HepG2 (cell line): Measurements from ENCODE around the gene ZNF782. TPM values are rescaled to one million over a fixed set of nuclear protein-coding genes. Genes with fewer than 3 reads are reported as not detected.

Experiments used
- ATF7-NPFF ChIP-seq: sonication (generic); formaldehyde crosslinking; IDR thresholded peaks from 2 replicates; pipeline ENCODE4 v1.8.1; 2023; ENCODE audit warnings: mild to moderate bottlenecking, low read depth, missing genetic modification reagents, moderate library complexity
- CCDC6 ChIP-seq: sonication (generic); formaldehyde crosslinking; IDR thresholded peaks from 2 replicates; pipeline ENCODE4 v1.8.1; 2022; ENCODE audit warnings: mild to moderate bottlenecking, missing genetic modification reagents, moderate library complexity
- ETV5 ChIP-seq: IDR thresholded peaks from 2 replicates; pipeline ENCODE4 v1.6.1; 2018; ENCODE audit warnings: missing biosample characterization, missing genetic modification reagents, inconsistent platforms, borderline replicate concordance
- FOXA1 ChIP-seq, 2 experiments: fragments of 450-650 bp in 1 of 2; sonication (generic) in 1 of 2; formaldehyde crosslinking in 1 of 2; IDR thresholded peaks; 2 replicates each; pipeline versions ENCODE4 v1.4.0 to v1.6.1; 2016 to 2020; ENCODE audit warnings: missing genetic modification reagents in 1 of 2
- FOXM1 ChIP-seq: sonication (generic); formaldehyde crosslinking; IDR thresholded peaks from 2 replicates; pipeline ENCODE4 v1.5.0; 2020; ENCODE audit warnings: missing genetic modification reagents
- HCFC1 ChIP-seq: fragments of 150-350 bp; IDR thresholded peaks from 2 replicates; pipeline ENCODE4 v1.6.1; 2014; ENCODE audit warnings: low read depth, low read length
- HIC2 ChIP-seq: sonication (generic); formaldehyde crosslinking; IDR thresholded peaks from 2 replicates; pipeline ENCODE4 v1.9.0; 2022; ENCODE audit warnings: low read depth, missing genetic modification reagents
- HNF4G ChIP-seq, 2 experiments: sonication (generic) in 1 of 2; formaldehyde crosslinking in 1 of 2; IDR thresholded peaks; 2 replicates each; pipeline versions ENCODE4 v1.4.0 to v1.6.1; 2011 to 2020; ENCODE audit warnings: borderline replicate concordance in 2 of 2, low read depth in 2 of 2, mild to moderate bottlenecking in 2 of 2, low read length in 1 of 2, missing genetic modification reagents in 1 of 2, moderate library complexity in 1 of 2
- KAT7 ChIP-seq: IDR thresholded peaks from 2 replicates; pipeline ENCODE4 v1.6.1; 2018; ENCODE audit warnings: borderline replicate concordance, missing compliant biosample characterization
- KDM1A ChIP-seq: IDR thresholded peaks from 2 replicates; pipeline ENCODE4 v1.6.1; 2016; ENCODE audit warnings: missing compliant biosample characterization
- KLF12 ChIP-seq: sonication (generic); formaldehyde crosslinking; IDR thresholded peaks from 2 replicates; pipeline ENCODE4 v1.4.0; 2020; ENCODE audit warnings: missing genetic modification reagents, borderline replicate concordance
- MAFG ChIP-seq: sonication (generic); formaldehyde crosslinking; IDR thresholded peaks from 2 replicates; pipeline ENCODE4 v1.5.1; 2020; ENCODE audit warnings: mild to moderate bottlenecking, missing genetic modification reagents
- MTF1 ChIP-seq: sonication (generic); formaldehyde crosslinking; IDR thresholded peaks from 2 replicates; pipeline ENCODE4 v1.5.0; 2020; ENCODE audit warnings: missing genetic modification reagents
- PRMT3 ChIP-seq: sonication (generic); formaldehyde crosslinking; IDR thresholded peaks from 2 replicates; pipeline ENCODE4 v1.8.1; 2022; ENCODE audit warnings: low read depth, mild to moderate bottlenecking, moderate library complexity, missing genetic modification reagents, borderline replicate concordance
- REPIN1 ChIP-seq: sonication (generic); formaldehyde crosslinking; IDR thresholded peaks from 2 replicates; pipeline ENCODE4 v1.8.0; 2022; ENCODE audit warnings: missing genetic modification reagents, low read depth, mild to moderate bottlenecking, borderline replicate concordance
- SMARCE1 ChIP-seq: fragments of 450-650 bp; IDR thresholded peaks from 2 replicates; pipeline ENCODE4 v1.6.1; 2017; ENCODE audit warnings: borderline replicate concordance
- SMYD3 ChIP-seq: sonication (generic); formaldehyde crosslinking; IDR thresholded peaks from 2 replicates; pipeline ENCODE4 v1.8.1; 2023; ENCODE audit warnings: mild to moderate bottlenecking, missing genetic modification reagents
- STAG1 ChIP-seq: sonication (generic); formaldehyde crosslinking; IDR thresholded peaks from 2 replicates; pipeline ENCODE4 v1.4.0; 2020; ENCODE audit warnings: missing genetic modification reagents
- TEAD2 ChIP-seq: sonication (generic); formaldehyde crosslinking; IDR thresholded peaks from 2 replicates; pipeline ENCODE4 v1.9.0; 2021; ENCODE audit warnings: missing genetic modification reagents
- TFAP4 ChIP-seq: sonication (generic); IDR thresholded peaks from 2 replicates; pipeline ENCODE4 v1.6.1; 2016; ENCODE audit warnings: low read depth, borderline replicate concordance
- TOPORS ChIP-seq: sonication (generic); formaldehyde crosslinking; IDR thresholded peaks from 2 replicates; pipeline ENCODE4 v1.8.0; 2023; ENCODE audit warnings: mild to moderate bottlenecking, missing genetic modification reagents
- ZGPAT ChIP-seq: IDR thresholded peaks from 2 replicates; pipeline ENCODE4 v1.6.1; 2016; ENCODE audit warnings: mild to moderate bottlenecking
- ZMYM2 ChIP-seq: sonication (generic); formaldehyde crosslinking; IDR thresholded peaks from 2 replicates; pipeline ENCODE4 v1.8.0; 2022; ENCODE audit warnings: mild to moderate bottlenecking, missing genetic modification reagents
- ZNF17 ChIP-seq: sonication (generic); formaldehyde crosslinking; IDR thresholded peaks from 2 replicates; pipeline ENCODE4 v1.5.0; 2020; ENCODE audit warnings: mild to moderate bottlenecking, missing genetic modification reagents
- ZNF547 ChIP-seq: sonication (generic); formaldehyde crosslinking; IDR thresholded peaks from 2 replicates; pipeline ENCODE4 v1.5.1; 2020; ENCODE audit warnings: mild to moderate bottlenecking, missing genetic modification reagents
- ZNF737 ChIP-seq: sonication (generic); formaldehyde crosslinking; IDR thresholded peaks from 2 replicates; pipeline ENCODE4 v1.5.0; 2020; ENCODE audit warnings: missing genetic modification reagents, mild to moderate bottlenecking, borderline replicate concordance
- ZNF788 ChIP-seq: sonication (generic); formaldehyde crosslinking; IDR thresholded peaks from 2 replicates; pipeline ENCODE4 v1.5.0; 2020; ENCODE audit warnings: mild to moderate bottlenecking, missing genetic modification reagents, borderline replicate concordance
- polyA plus RNA-seq, 8 experiments: library from polyadenylated mRNA; depleted of rRNA in 3 of 8; stranded (reverse) in 7 of 8; unstranded in 1 of 8; fragments of >200 nt; fragmentation: Illumina TruSeq in 4 of 8; extraction: Trizol in 4 of 8; gene quantifications; 2 replicates each; pipeline versions ENCODE4 v1.2.1 to v1.2.3, GENCODE V29; 2011 to 2016; ENCODE audit warnings: low read depth in 4 of 8, missing spikeins in 1 of 8, mixed read lengths in 1 of 8; ENCODE audit not compliant: insufficient read depth in 1 of 8
- total RNA-seq, 5 experiments: library from RNA; depleted of rRNA; stranded (reverse); fragments of >200 nt; fragmentation: Illumina TruSeq; extraction: Trizol; gene quantifications; 2 replicates each; pipeline ENCODE4 v1.2.3, GENCODE V29; 2016; ENCODE audit warnings: low read depth in 1 of 5
- TF ChIP-seq, protein P1 (sequence below): IDR thresholded peaks from 2 replicates; pipeline ENCODE4 v1.6.1; 2016; ENCODE audit warnings: control low read depth

The ZNF782 gene
- total and polyA plus RNA-seq, 2 of the 13 experiments (the other 11 are each of a cell fraction or from before 2014, with no cell fraction given) = 1.4 to 4.9 TPM

GRCh38 chr9:96858670-96859069 is 4.4 kb upstream of the ZNF782 start (continued):
- TF ChIP-seq ZGPAT (no peak), MTF1 (CRISPR knock-in tag) (no peak), ZNF17 (CRISPR knock-in tag) (no peak), HIC2 (CRISPR knock-in tag) (no peak), STAG1 (CRISPR knock-in tag) (no peak), TEAD2 (CRISPR knock-in tag) (no peak), ZNF788 (CRISPR knock-in tag) (peak; percentile 20; the same call in 1 of the 2 replicates), MAFG (CRISPR knock-in tag) (no peak), KDM1A (no peak), SMYD3 (CRISPR knock-in tag) (no peak), CCDC6 (no peak), TOPORS (CRISPR knock-in tag) (no peak), HNF4G (IDR thresholded peaks at IDR 0.05; ENCODE audit: borderline replicate concordance, low read depth, low read length) (peak; percentile 59), HNF4G (CRISPR knock-in tag; IDR thresholded peaks at IDR 0.05; ENCODE audit: borderline replicate concordance, low read depth) (no peak; the same call in 1 of the 2 replicates), KAT7 (no peak), PRMT3 (no peak), REPIN1 (CRISPR knock-in tag) (no peak), SMARCE1 (no peak), FOXM1 (no peak), ATF7-NPFF (CRISPR knock-in tag) (no peak), ZNF737 (CRISPR knock-in tag) (no peak), ZMYM2 (CRISPR knock-in tag) (peak; percentile 27; the same call in 1 of the 2 replicates), ZNF547 (CRISPR knock-in tag) (no peak), HCFC1 (no peak), ETV5 (CRISPR knock-in tag) (0 out of 2 replicates have a peak, but pooled peaks have one; percentile 15), KLF12 (CRISPR knock-in tag) (no peak), FOXA1 (IDR thresholded peaks at IDR 0.05) (no peak), FOXA1 (CRISPR knock-in tag; IDR thresholded peaks at IDR 0.05) (no peak), TFAP4 (peak; percentile 96)
- TF ChIP-seq, protein P1, sequence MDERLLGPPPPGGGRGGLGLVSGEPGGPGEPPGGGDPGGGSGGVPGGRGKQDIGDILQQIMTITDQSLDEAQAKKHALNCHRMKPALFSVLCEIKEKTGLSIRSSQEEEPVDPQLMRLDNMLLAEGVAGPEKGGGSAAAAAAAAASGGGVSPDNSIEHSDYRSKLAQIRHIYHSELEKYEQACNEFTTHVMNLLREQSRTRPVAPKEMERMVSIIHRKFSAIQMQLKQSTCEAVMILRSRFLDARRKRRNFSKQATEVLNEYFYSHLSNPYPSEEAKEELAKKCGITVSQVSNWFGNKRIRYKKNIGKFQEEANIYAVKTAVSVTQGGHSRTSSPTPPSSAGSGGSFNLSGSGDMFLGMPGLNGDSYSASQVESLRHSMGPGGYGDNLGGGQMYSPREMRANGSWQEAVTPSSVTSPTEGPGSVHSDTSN (CRISPR knock-in tag) = no peak
